Naive B cell (primary cell): ENCODE data around the gene CAV1. TPM values are rescaled to one million over a fixed set of nuclear protein-coding genes. Genes with fewer than 3 reads are reported as not detected.

Experiments
- ATAC-seq, 2 donors: fragments of 150-1000 bp; cut with Tn5 transposase; 2 replicates each; pipeline ENCODE4 v1.10.0; 2021; ENCODE audit warnings: low read depth in 2 of 2, mild to moderate bottlenecking in 2 of 2, moderate library complexity in 2 of 2
- DNase-seq: peaks from one replicate; pipeline ENCODE4 v3.0.0; 2022
- H3K27ac Mint-ChIP-seq, 6 donors: one replicate each; pipeline ENCODE4 v1.8.0; 2020 to 2022; ENCODE audit warnings: mild to moderate bottlenecking in 6 of 6, mixed read lengths in 6 of 6, moderate library complexity in 5 of 6, inconsistent platforms in 2 of 6
- H3K27me3 Mint-ChIP-seq, 3 donors: one replicate each; pipeline ENCODE4 v1.8.0; 2021 to 2022; ENCODE audit warnings: mixed read lengths in 3 of 3, mild to moderate bottlenecking in 1 of 3
- H3K36me3 Mint-ChIP-seq, 2 donors: one replicate each; pipeline ENCODE4 v1.8.0; 2020 to 2022; ENCODE audit warnings: mixed read lengths in 2 of 2, inconsistent platforms in 1 of 2, mild to moderate bottlenecking in 1 of 2
- H3K4me1 Mint-ChIP-seq, 3 donors: one replicate each; pipeline ENCODE4 v1.8.0; 2020 to 2022; ENCODE audit warnings: mixed read lengths in 3 of 3, inconsistent platforms in 1 of 3, mild to moderate bottlenecking in 1 of 3, moderate library complexity in 1 of 3
- H3K4me3 Mint-ChIP-seq, 8 donors: one replicate each; pipeline ENCODE4 v1.8.0; 2020 to 2022; ENCODE audit warnings: mild to moderate bottlenecking in 8 of 8, mixed read lengths in 8 of 8, moderate library complexity in 8 of 8, inconsistent platforms in 2 of 8
- H3K9me3 Mint-ChIP-seq, 7 donors: one replicate each; pipeline ENCODE4 v1.8.0; 2020 to 2022; ENCODE audit warnings: mixed read lengths in 7 of 7, mild to moderate bottlenecking in 5 of 7, inconsistent platforms in 2 of 7, moderate library complexity in 1 of 7
- polyA plus RNA-seq, 6 donors: library from polyadenylated mRNA; unstranded; fragments of 300-500 nt; fragmentation: Illumina TruSeq; gene quantifications; one replicate each; pipeline ENCODE4 v1.2.3, GENCODE V29; 2021; ENCODE audit warnings: low read depth in 6 of 6

The CAV1 gene
- polyA plus RNA-seq, 6 donors from 2014 or later = 0.73 to 9.0 (median 4.8) TPM

- H3K4me3 Mint-ChIP-seq = no peak overlapping the region
- peaks cover 12 to 20% (median 19%) of the 10 kb centered on the region in 3 donors for H3K27me3 Mint-ChIP-seq
- no peak overlapping the region for H3K27ac Mint-ChIP-seq
- DNase-seq (no peak), ATAC-seq (no peak)
- no peaks in the 10 kb centered on the region for H3K9me3 Mint-ChIP-seq
- no peaks in the 10 kb centered on the region for H3K4me1 Mint-ChIP-seq
- no peaks in the 10 kb centered on the region for H3K36me3 Mint-ChIP-seq
These were observed 76.6 kb downstream of the CAV1 start for GRCh38 chr7:116601426-116601825.

GRCh38 chr7:116607299-116607698 is 82.5 kb downstream of the CAV1 start:
- ATAC-seq (no peak), DNase-seq (no peak)
- Mint-ChIP-seq H3K27ac (no peak overlapping the region), H3K4me1 (no peaks in the 10 kb centered on the region), H3K9me3 (peaks cover 0 to 9% (median 0%) of the 10 kb centered on the region in 7 donors), H3K36me3 (no peaks in the 10 kb centered on the region), H3K27me3 (peaks cover 16 to 32% (median 30%) of the 10 kb centered on the region in 3 donors), H3K4me3 (no peak overlapping the region)

- no peak overlapping the region for H3K27ac Mint-ChIP-seq
- ATAC-seq = no peak
These were observed 85.4 kb downstream of the CAV1 start for GRCh38 chr7:116610210-116610609.

GRCh38 chr7:116610721-116611120 is 85.9 kb downstream of the CAV1 start:
- no peak for DNase-seq
- Mint-ChIP-seq H3K4me1 (no peaks in the 10 kb centered on the region), H3K9me3 (peaks cover 0 to 9% (median 0%) of the 10 kb centered on the region in 7 donors), H3K36me3 (no peaks in the 10 kb centered on the region), H3K4me3 (no peak overlapping the region), H3K27me3 (peaks cover 28 to 55% (median 41%) of the 10 kb centered on the region in 3 donors), H3K27ac (no peak overlapping the region)
- ATAC-seq = no peak

More at GRCh38 chr7:116610210-116610609, 85.4 kb downstream of the CAV1 start:
- peaks cover 28 to 57% (median 42%) of the 10 kb centered on the region in 3 donors for H3K27me3 Mint-ChIP-seq
- no peak for DNase-seq
- no peak overlapping the region for H3K4me3 Mint-ChIP-seq
- no peaks in the 10 kb centered on the region for H3K36me3 Mint-ChIP-seq
- H3K4me1 Mint-ChIP-seq = no peaks in the 10 kb centered on the region
- H3K9me3 Mint-ChIP-seq = peaks cover 0 to 9% (median 0%) of the 10 kb centered on the region in 7 donors

Other genes with a start within 250 kb of the CAV1 start
- gene CAV2, start 25.3 kb upstream of the CAV1 start, polyA plus RNA-seq = not detected
- not detected for gene MET, start 147.2 kb downstream of the CAV1 start, polyA plus RNA-seq